Mesenchymal stem cell (in vitro differentiated cells and primary cell): ENCODE data around the gene DNAJB6.
A peak's percentile ranks its signal among the peaks of the same experiment; 100 is the strongest.

ENCODE experiments used
- DNase-seq: peaks from one replicate; pipeline ENCODE4 v3.0.0-alpha.2; 2013
- H2AFZ ChIP-seq: one replicate; pipeline ENCODE4 v1.6.1; 2013; ENCODE audit warnings: low read depth, mild to moderate bottlenecking, control low read depth, inconsistent platforms, low read length, moderate library complexity
- H2AK5ac ChIP-seq: 2 replicates; pipeline ENCODE4 v1.6.1; 2013; ENCODE audit warnings: low read length, moderate library complexity, mild to moderate bottlenecking, inconsistent platforms; ENCODE audit not compliant: severe bottlenecking
- H2BK120ac ChIP-seq: one replicate; pipeline ENCODE4 v1.6.1; 2013; ENCODE audit warnings: low read depth, mild to moderate bottlenecking, inconsistent platforms, low read length, moderate library complexity
- H2BK12ac ChIP-seq, 2 experiments: one replicate each; pipeline ENCODE4 v1.6.1; 2013; ENCODE audit warnings: inconsistent platforms in 2 of 2, low read length in 2 of 2, mild to moderate bottlenecking in 2 of 2, moderate library complexity in 2 of 2, control low read depth in 1 of 2
- H2BK15ac ChIP-seq: one replicate; pipeline ENCODE4 v1.6.1; 2013; ENCODE audit warnings: mild to moderate bottlenecking, low read depth, inconsistent platforms; ENCODE audit not compliant: poor library complexity, severe bottlenecking
- H2BK5ac ChIP-seq: 2 replicates; pipeline ENCODE4 v1.6.1; 2013; ENCODE audit warnings: low read depth, mild to moderate bottlenecking, low read length, control low read depth, inconsistent platforms; ENCODE audit not compliant: poor library complexity, severe bottlenecking
- H3K14ac ChIP-seq, 2 experiments: one replicate each; pipeline ENCODE4 v1.6.1; 2013; ENCODE audit warnings: inconsistent platforms in 2 of 2, low read length in 2 of 2, control low read depth in 1 of 2, mild to moderate bottlenecking in 1 of 2, moderate library complexity in 1 of 2
- H3K18ac ChIP-seq, 2 experiments: one replicate each; pipeline ENCODE4 v1.6.1; 2013; ENCODE audit warnings: inconsistent platforms in 2 of 2, low read length in 2 of 2, control low read depth in 1 of 2, low read depth in 1 of 2, mild to moderate bottlenecking in 1 of 2
- H3K23ac ChIP-seq, 2 experiments: one replicate each; pipeline ENCODE4 v1.6.1; 2013; ENCODE audit warnings: inconsistent platforms in 2 of 2, low read length in 2 of 2, mild to moderate bottlenecking in 2 of 2, moderate library complexity in 2 of 2, control low read depth in 1 of 2
- H3K27ac ChIP-seq: 2 replicates; pipeline ENCODE4 v1.5.1; 2013; ENCODE audit warnings: mild to moderate bottlenecking, moderate library complexity, low read length, control low read depth, inconsistent platforms; ENCODE audit not compliant: poor library complexity, severe bottlenecking
- H3K27me3 ChIP-seq, 2 experiments: 2 replicates each; pipeline versions ENCODE4 v1.6.1 to v1.7.0; 2013; ENCODE audit warnings: low read length in 2 of 2, mild to moderate bottlenecking in 2 of 2, moderate library complexity in 2 of 2, control low read depth in 1 of 2, inconsistent platforms in 1 of 2; ENCODE audit not compliant: control insufficient read depth in 1 of 2, insufficient read depth in 1 of 2
- H3K36me3 ChIP-seq, 2 experiments: 2 replicates each; pipeline versions ENCODE4 v1.6.1 to v1.7.0; 2013; ENCODE audit warnings: low read length in 2 of 2, control low read depth in 1 of 2, inconsistent platforms in 1 of 2, low read depth in 1 of 2, mild to moderate bottlenecking in 1 of 2; ENCODE audit not compliant: insufficient read depth in 2 of 2, control insufficient read depth in 1 of 2
- H3K4ac ChIP-seq, 2 experiments: one replicate each; pipeline ENCODE4 v1.6.1; 2013; ENCODE audit warnings: inconsistent platforms in 2 of 2, low read length in 2 of 2, mild to moderate bottlenecking in 2 of 2, moderate library complexity in 2 of 2, control low read depth in 1 of 2, low read depth in 1 of 2
- H3K4me1 ChIP-seq: 2 replicates; pipeline ENCODE4 v1.6.1; 2013; ENCODE audit warnings: low read depth, low read length, control low read depth; ENCODE audit not compliant: control insufficient read depth, insufficient read depth
- H3K4me2 ChIP-seq: 2 replicates; pipeline ENCODE4 v1.6.1; 2013; ENCODE audit warnings: low read length, mild to moderate bottlenecking, inconsistent platforms; ENCODE audit not compliant: poor library complexity, severe bottlenecking
- H3K4me3 ChIP-seq, 2 experiments: 2 replicates each; pipeline versions ENCODE4 v1.5.1 to v1.7.0; 2013; ENCODE audit warnings: low read length in 2 of 2, mild to moderate bottlenecking in 2 of 2, control low read depth in 1 of 2, low read depth in 1 of 2; ENCODE audit not compliant: insufficient read depth in 1 of 2
- H3K79me1 ChIP-seq: replicated peaks from 2 replicates; pipeline ENCODE4 v1.6.1; 2013; ENCODE audit warnings: mild to moderate bottlenecking, control low read depth, low read length, inconsistent platforms; ENCODE audit not compliant: poor library complexity, severe bottlenecking
- H3K9ac ChIP-seq: 2 replicates; pipeline ENCODE4 v1.7.0; 2013; ENCODE audit warnings: mild to moderate bottlenecking, low read length, moderate library complexity
- H3K9me3 ChIP-seq: 2 replicates; pipeline ENCODE4 v1.7.0; 2013; ENCODE audit warnings: mild to moderate bottlenecking, low read length; ENCODE audit not compliant: control insufficient read depth
- H4K8ac ChIP-seq: one replicate; pipeline ENCODE4 v1.6.1; 2013; ENCODE audit warnings: inconsistent platforms, mild to moderate bottlenecking, low read length, moderate library complexity
- H4K91ac ChIP-seq: one replicate; pipeline ENCODE4 v1.6.1; 2013; ENCODE audit warnings: mild to moderate bottlenecking, low read length, inconsistent platforms
- WGBS: methylation state at CpG from one replicate; pipeline ENCODE4 v1.1.7; 2013; ENCODE audit warnings: mixed read lengths; 5-methylcytosine and 5-hydroxymethylcytosine counted together

DNAJB6 gene

GRCh38 chr7:157432541-157432956 lies 95.7 kb downstream of the DNAJB6 start:
- H3K9ac ChIP-seq = peak overlapping the region; percentile 75
- no peak overlapping the region for H3K18ac ChIP-seq
- no peak overlapping the region for H3K27ac ChIP-seq
- H2AK5ac ChIP-seq = no peak overlapping the region
- no peak overlapping the region for H2AFZ ChIP-seq
- peak overlapping the region in 1 of 2 experiments; percentile 43 for H2BK12ac ChIP-seq
- H2BK120ac ChIP-seq = no peak overlapping the region
- 45% methylated on average over 11 of the region's 17 CpGs for WGBS
- peaks cover 0 to 9% of the 10 kb centered on the region in 2 experiments for H3K36me3 ChIP-seq
- no peak overlapping the region for H3K4ac ChIP-seq
- no peak overlapping the region for H3K14ac ChIP-seq
- no peaks in the 10 kb centered on the region for H3K9me3 ChIP-seq
- no peak overlapping the region for H4K91ac ChIP-seq
- H3K27me3 ChIP-seq = peaks cover 0 to 14% of the 10 kb centered on the region in 2 experiments
- no peaks in the 10 kb centered on the region for H3K79me1 ChIP-seq
- H3K4me3 ChIP-seq = peak overlapping the region in 1 of 2 experiments; percentile 67
- DNase-seq = peak; percentile 50
- no peak overlapping the region for H3K4me2 ChIP-seq
- H3K23ac ChIP-seq = no peak overlapping the region
- no peak overlapping the region for H2BK5ac ChIP-seq
- H3K4me1 ChIP-seq = peaks cover 14% of the 10 kb centered on the region
- no peak overlapping the region for H4K8ac ChIP-seq
- no peak overlapping the region for H2BK15ac ChIP-seq

- Histone ChIP-seq H3K36me3 (peaks cover 0 to 4% of the 10 kb centered on the region in 2 experiments), H2BK12ac (no peak overlapping the region), H3K4me2 (no peak overlapping the region), H3K79me1 (no peaks in the 10 kb centered on the region), H3K23ac (no peak overlapping the region), H2BK5ac (no peak overlapping the region), H4K8ac (no peak overlapping the region), H3K27ac (no peak overlapping the region), H3K9me3 (no peaks in the 10 kb centered on the region), H2AK5ac (no peak overlapping the region), H3K4ac (no peak overlapping the region), H2BK15ac (no peak overlapping the region), H2AFZ (no peak overlapping the region), H3K27me3 (peaks cover 0 to 14% of the 10 kb centered on the region in 2 experiments), H3K4me1 (peaks cover 15% of the 10 kb centered on the region), H3K14ac (no peak overlapping the region), H3K4me3 (peak overlapping the region; percentile 0 to 67), H4K91ac (peak overlapping the region; percentile 5), H3K18ac (no peak overlapping the region), H2BK120ac (no peak overlapping the region), H3K9ac (peak overlapping the region; percentile 75)
- WGBS = 45% methylated on average over 18 of the region's 18 CpGs
- peak; percentile 24 for DNase-seq
Observed at GRCh38 chr7:157432957-157433576, 96.3 kb downstream of the DNAJB6 start.

- H3K4me2 ChIP-seq = no peak overlapping the region
- H3K18ac ChIP-seq = no peak overlapping the region
- H2BK15ac ChIP-seq = no peak overlapping the region
- no peak overlapping the region for H4K91ac ChIP-seq
- H3K27me3 ChIP-seq = peaks cover 0 to 14% of the 10 kb centered on the region in 2 experiments
- DNase-seq = no peak
- no peak overlapping the region for H3K27ac ChIP-seq
- no peak overlapping the region for H4K8ac ChIP-seq
- H3K4me1 ChIP-seq = peaks cover 15% of the 10 kb centered on the region
- no peak overlapping the region for H2AK5ac ChIP-seq
- no peak overlapping the region for H3K23ac ChIP-seq
- WGBS = 90% methylated on average over 8 of the region's 12 CpGs
- no peaks in the 10 kb centered on the region for H3K9me3 ChIP-seq
- H3K36me3 ChIP-seq = peaks cover 0 to 3% of the 10 kb centered on the region in 2 experiments
- no peak overlapping the region for H3K4me3 ChIP-seq
- H2BK5ac ChIP-seq = no peak overlapping the region
- H3K4ac ChIP-seq = no peak overlapping the region
- H2BK12ac ChIP-seq = no peak overlapping the region
- H3K9ac ChIP-seq = no peak overlapping the region
- no peak overlapping the region for H3K14ac ChIP-seq
- H2BK120ac ChIP-seq = no peak overlapping the region
- no peaks in the 10 kb centered on the region for H3K79me1 ChIP-seq
- no peak overlapping the region for H2AFZ ChIP-seq
Observed at GRCh38 chr7:157433628-157434027, 96.8 kb downstream of the DNAJB6 start.

- Histone ChIP-seq H3K18ac (no peak overlapping the region), H3K36me3 (peaks cover 0 to 3% of the 10 kb centered on the region in 2 experiments), H3K4me1 (peaks cover 15% of the 10 kb centered on the region), H3K4me2 (no peak overlapping the region), H3K79me1 (no peaks in the 10 kb centered on the region), H4K8ac (no peak overlapping the region), H3K9ac (no peak overlapping the region), H2AFZ (no peak overlapping the region), H3K9me3 (no peaks in the 10 kb centered on the region), H2BK15ac (no peak overlapping the region), H3K27ac (no peak overlapping the region), H2BK120ac (no peak overlapping the region), H2BK12ac (no peak overlapping the region), H3K23ac (no peak overlapping the region), H2BK5ac (no peak overlapping the region), H3K14ac (no peak overlapping the region), H3K4ac (no peak overlapping the region), H3K4me3 (no peak overlapping the region), H2AK5ac (no peak overlapping the region), H4K91ac (no peak overlapping the region), H3K27me3 (peaks cover 0 to 14% of the 10 kb centered on the region in 2 experiments)
- 93% methylated on average over 13 of the region's 15 CpGs for WGBS
- no peak for DNase-seq
Observed at GRCh38 chr7:157434231-157434630, 97.4 kb downstream of the DNAJB6 start.
